ENCODE results near the gene CHD6.

- no peak for TF ChIP-seq CTCF (IDR thresholded peaks at IDR 0.05)
- no peak for TF ChIP-seq POLR2A (IDR thresholded peaks at IDR 0.05)
Measured at GRCh38 chr20:41599699-41600104, 18.5 kb downstream of the CHD6 start.

Data from testis (tissue), 2 donors.